Activated T-helper 2 cell treated with anti-CD3 and anti-CD28 coated beads, Interferon-gamma antibody, Interleukin-2, Interleukin-4, amounts not matched to agents 10 μg/mL and 5 μg/mL and 100 μg/mL, durations not matched to agents 14 hours and 24 hours and 36 hours (primary cell): ENCODE results near the gene FLNA. TPM values are rescaled to one million over a fixed set of nuclear protein-coding genes. Genes with fewer than 3 reads are reported as not detected.
A peak's percentile ranks its signal among the peaks of the same experiment; 100 is the strongest.

Experiments
- DNase-seq: peaks from one replicate; pipeline ENCODE4 v3.0.0; 2021; ENCODE audit warnings: low spot score
- H3K27ac Mint-ChIP-seq: one replicate; pipeline ENCODE4 v1.8.0; 2021; ENCODE audit warnings: mixed read lengths
- H3K27me3 Mint-ChIP-seq: one replicate; pipeline ENCODE4 v1.8.0; 2021; ENCODE audit warnings: low read depth, mixed read lengths
- H3K36me3 Mint-ChIP-seq: one replicate; pipeline ENCODE4 v1.8.0; 2021; ENCODE audit warnings: low read depth, mixed read lengths
- H3K4me1 Mint-ChIP-seq: one replicate; pipeline ENCODE4 v1.8.0; 2021; ENCODE audit warnings: low read depth, mixed read lengths
- H3K4me3 Mint-ChIP-seq: one replicate; pipeline ENCODE4 v1.8.0; 2021; ENCODE audit warnings: low read depth, mild to moderate bottlenecking, moderate library complexity, mixed read lengths
- H3K9me3 Mint-ChIP-seq: one replicate; pipeline ENCODE4 v1.8.0; 2021; ENCODE audit warnings: mixed read lengths
- intact Hi-C: fragments of 100-400 bp; cut with micrococcal nuclease; formaldehyde crosslinking; loops from one replicate; pipeline ENCODE4 v1.15.1; 2023
- total RNA-seq: library from RNA; stranded (reverse); gene quantifications from 2 replicates; pipeline ENCODE4 v1.2.3, GENCODE V29; 2022

Gene FLNA
- total RNA-seq = 1,005 and 1,026 TPM in 2 replicates

DNA sequence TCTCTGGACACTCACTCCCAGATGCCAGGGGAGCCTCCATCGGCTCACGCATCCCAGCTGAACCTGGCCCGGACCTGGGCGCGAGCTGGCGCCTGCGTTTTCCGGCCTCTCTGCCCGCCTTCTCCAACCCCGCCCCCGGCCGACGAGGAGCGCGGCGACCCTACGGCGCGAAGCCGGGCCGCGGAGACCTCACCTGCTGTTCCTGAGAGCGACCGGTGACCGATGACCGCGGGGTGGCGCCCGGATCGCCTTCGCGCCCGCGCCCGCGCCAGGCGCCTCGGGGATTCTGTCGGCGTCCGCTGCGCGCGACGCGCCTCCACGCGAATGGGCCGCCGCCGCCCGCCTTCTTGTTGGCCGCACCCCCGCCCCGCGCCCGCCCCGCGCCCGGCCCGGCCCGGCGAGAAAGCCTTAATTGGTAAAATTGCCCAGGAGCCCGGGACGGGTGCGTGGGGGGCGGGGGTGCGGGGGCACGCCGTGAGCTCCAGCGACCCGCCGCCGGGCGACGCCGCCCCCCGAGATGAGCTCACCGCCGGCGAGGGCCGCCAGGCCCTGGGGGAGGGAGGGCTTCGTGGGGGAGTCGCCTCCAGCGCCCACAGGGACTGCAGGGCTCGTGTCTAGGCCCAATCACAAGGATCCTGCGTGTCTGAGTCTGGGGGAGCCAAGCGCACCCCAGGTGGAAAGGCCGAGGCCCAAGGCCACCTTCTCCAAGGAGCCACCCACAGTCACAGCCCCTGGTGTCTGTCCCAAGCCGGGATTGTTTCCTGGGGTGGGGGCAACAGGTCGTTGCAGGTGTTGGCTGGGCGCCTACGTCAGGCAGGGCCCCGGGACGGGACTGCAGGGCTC, at the start of gene FLNA:
Gene FLNA, minus strand, starts transcription at position 322 of the 843 bp plus-strand sequence. CDS start 3,389 bp downstream, outside the sequence.
- Mint-ChIP-seq H3K4me3 (peak within 1 kb of the TSS; percentile 75), H3K9me3 (no peaks in the 10 kb centered on the region), H3K27ac (peak within 1 kb of the TSS; percentile 22), H3K36me3 (peaks cover 11% of the 10 kb centered on the region), H3K27me3 (no peaks in the 10 kb centered on the region), H3K4me1 (peaks cover 8% of the 10 kb centered on the region)
- intact Hi-C loops = loop anchor here (5.0 to 10.0 kb wide), 3 partner anchors 277 to 450 kb away; partner anchors contain the start of genes ARHGAP4, HCFC1, MECP2 and TMEM187
- DNase-seq = no peak

GRCh38 chrX:154420402-154420756, 45.9 kb upstream of the FLNA start:
- intact Hi-C loops = no loop called here
- no peaks in the 10 kb centered on the region for H3K9me3 Mint-ChIP-seq
- H3K4me3 Mint-ChIP-seq = no peak overlapping the region
- H3K36me3 Mint-ChIP-seq = peaks cover 11% of the 10 kb centered on the region
- no peak for DNase-seq
- H3K4me1 Mint-ChIP-seq = no peaks in the 10 kb centered on the region
- H3K27me3 Mint-ChIP-seq = no peaks in the 10 kb centered on the region
- no peak overlapping the region for H3K27ac Mint-ChIP-seq

GRCh38 chrX:154419688-154420401, 45.4 kb upstream of the FLNA start:
- no peak for DNase-seq
- no peak overlapping the region for H3K27ac Mint-ChIP-seq

GRCh38 chrX:154419189-154419588, 44.8 kb upstream of the FLNA start:
- intact Hi-C loops = no loop called here
- Mint-ChIP-seq H3K36me3 (peaks cover 15% of the 10 kb centered on the region), H3K27me3 (no peaks in the 10 kb centered on the region), H3K4me3 (no peak overlapping the region), H3K27ac (no peak overlapping the region), H3K9me3 (no peaks in the 10 kb centered on the region), H3K4me1 (no peaks in the 10 kb centered on the region)
- DNase-seq = no peak

More at GRCh38 chrX:154419688-154420401, 45.4 kb upstream of the FLNA start:
- Mint-ChIP-seq H3K27me3 (no peaks in the 10 kb centered on the region), H3K9me3 (no peaks in the 10 kb centered on the region), H3K4me3 (no peak overlapping the region), H3K36me3 (peaks cover 15% of the 10 kb centered on the region), H3K4me1 (no peaks in the 10 kb centered on the region)
- intact Hi-C loops = no loop called here

GRCh38 chrX:154417157-154417556, 42.7 kb upstream of the FLNA start:
- Mint-ChIP-seq H3K4me3 (no peak overlapping the region), H3K27me3 (no peaks in the 10 kb centered on the region), H3K9me3 (no peaks in the 10 kb centered on the region), H3K4me1 (peaks cover 4% of the 10 kb centered on the region), H3K36me3 (peaks cover 22% of the 10 kb centered on the region), H3K27ac (no peak overlapping the region)
- intact Hi-C loops = no loop called here
- no peak for DNase-seq

DNA sequence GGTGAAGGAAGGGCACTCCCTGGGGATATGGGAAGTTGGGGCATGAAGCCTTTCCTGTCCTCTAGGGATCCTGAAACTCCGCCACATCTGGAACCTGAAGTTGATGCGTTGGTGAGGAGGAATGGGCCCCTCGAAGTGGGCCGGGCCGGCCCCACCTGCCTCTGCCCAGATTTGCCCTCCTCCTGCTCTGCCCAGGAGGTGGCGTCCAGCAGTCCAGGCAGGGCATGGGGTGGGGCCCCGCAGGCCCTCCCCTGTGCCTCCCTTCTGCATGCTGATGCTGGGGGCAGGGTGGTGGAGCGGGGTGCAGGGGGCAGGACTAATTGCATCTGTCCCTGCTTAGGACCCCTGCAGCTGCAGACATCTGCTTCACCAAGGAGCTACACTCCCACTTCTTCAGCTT, 38.7 kb upstream of the FLNA start:
- Mint-ChIP-seq H3K4me1 (peaks cover 11% of the 10 kb centered on the region), H3K27me3 (no peaks in the 10 kb centered on the region), H3K9me3 (no peaks in the 10 kb centered on the region), H3K27ac (peak overlapping the region; percentile 74), H3K36me3 (peaks cover 28% of the 10 kb centered on the region), H3K4me3 (peak overlapping the region; percentile 79)
- DNase-seq = no peak
- intact Hi-C loops = no loop called here

DNA sequence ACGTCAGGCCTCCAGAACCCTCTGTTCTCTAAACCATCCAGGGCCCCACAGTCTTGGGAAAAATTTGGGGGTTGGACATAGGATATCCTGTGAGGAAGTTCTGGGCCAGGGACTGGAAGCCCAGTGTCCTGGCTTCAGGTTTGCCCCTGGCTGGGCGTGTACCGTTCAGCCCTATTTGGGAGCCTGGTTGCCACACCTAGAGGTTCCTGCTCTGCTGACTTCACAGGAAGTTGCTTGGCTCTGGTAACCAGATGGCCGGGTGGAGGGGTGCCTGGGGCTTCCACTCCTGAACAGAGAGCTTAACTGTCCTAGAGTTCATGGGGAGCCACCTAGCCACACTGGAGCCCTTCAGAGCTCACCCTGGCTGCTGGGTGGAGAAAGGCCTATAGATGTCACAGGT, 38.0 kb upstream of the FLNA start:
- H3K36me3 Mint-ChIP-seq = peaks cover 28% of the 10 kb centered on the region

DNA sequence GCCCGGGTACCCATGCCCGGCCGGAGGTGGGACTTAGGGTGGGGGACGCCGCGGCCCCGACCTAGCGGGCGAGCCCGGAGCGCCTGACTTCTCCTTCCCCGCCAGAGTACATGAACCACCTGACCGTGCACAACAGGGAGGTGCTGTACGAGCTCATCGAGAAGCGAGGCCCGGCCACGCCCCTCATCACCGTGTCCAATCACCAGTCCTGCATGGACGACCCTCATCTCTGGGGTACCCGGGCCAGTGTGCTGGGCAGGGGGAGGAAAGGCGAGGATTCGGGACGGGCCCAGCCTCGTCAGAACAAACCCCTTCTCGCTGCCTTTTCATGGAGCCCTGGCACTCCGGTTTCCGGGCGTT, 37.5 kb upstream of the FLNA start:
- no peaks in the 10 kb centered on the region for H3K27me3 Mint-ChIP-seq
- intact Hi-C loops = loop anchor here (1.0 kb wide), 1 partner anchor 16 kb away; the partner anchor contains the start of gene ATP6AP1
- DNase-seq = peak; percentile 34
- H3K4me3 Mint-ChIP-seq = peak overlapping the region; percentile 79
- peaks cover 11% of the 10 kb centered on the region for H3K4me1 Mint-ChIP-seq
- peak overlapping the region; percentile 74 for H3K27ac Mint-ChIP-seq
- H3K36me3 Mint-ChIP-seq = peaks cover 28% of the 10 kb centered on the region
- no peaks in the 10 kb centered on the region for H3K9me3 Mint-ChIP-seq

More for the DNA sequence above, 38.0 kb upstream of the FLNA start:
- DNase-seq = no peak
- peak overlapping the region; percentile 79 for H3K4me3 Mint-ChIP-seq
- no peaks in the 10 kb centered on the region for H3K27me3 Mint-ChIP-seq
- H3K4me1 Mint-ChIP-seq = peaks cover 11% of the 10 kb centered on the region
- intact Hi-C loops = loop anchor here (1.0 kb wide), 1 partner anchor 16 kb away; the partner anchor contains the start of gene ATP6AP1
- no peaks in the 10 kb centered on the region for H3K9me3 Mint-ChIP-seq
- H3K27ac Mint-ChIP-seq = peak overlapping the region; percentile 74

DNA sequence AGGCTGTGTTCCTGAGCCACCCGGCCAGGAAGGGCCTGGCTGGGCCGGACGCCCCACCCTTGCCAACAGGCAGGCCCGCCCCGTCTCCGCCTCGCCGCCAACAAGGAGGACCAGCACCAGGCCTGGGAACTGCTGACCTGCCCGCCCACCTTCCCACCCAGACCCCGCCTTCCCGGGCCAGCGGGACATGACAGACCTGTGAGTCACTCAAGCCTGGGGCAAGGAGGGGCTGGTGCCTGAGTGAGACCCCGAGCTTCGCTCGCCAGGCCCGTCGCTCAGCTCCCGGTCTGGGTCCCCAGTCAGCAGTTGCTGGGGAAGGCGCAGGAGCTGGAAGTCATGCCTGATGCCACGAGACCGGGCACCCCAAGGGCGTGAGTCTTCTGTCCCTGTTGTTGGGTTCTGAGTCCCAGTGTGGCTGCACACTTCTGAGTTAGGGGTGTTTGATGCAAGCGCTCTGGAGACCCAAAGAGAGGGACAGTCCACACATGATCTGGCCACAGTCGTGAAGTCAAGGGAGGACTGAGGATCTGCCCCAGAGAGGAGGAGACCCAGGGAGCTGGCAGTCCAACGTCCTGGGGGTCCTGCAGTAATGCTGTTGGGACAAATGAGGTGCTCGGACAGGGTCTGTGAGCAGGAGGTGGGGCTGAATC, 34.9 kb upstream of the FLNA start, which contains the start of gene DNASE1L1:
Gene DNASE1L1, minus strand, starts transcription at position 33 of the 650 bp plus-strand sequence. CDS start 3,686 bp downstream, outside the sequence.
- DNase-seq = no peak
- Mint-ChIP-seq H3K27me3 (no peaks in the 10 kb centered on the region), H3K4me1 (peaks cover 11% of the 10 kb centered on the region), H3K27ac (peak within 1 kb of the TSS; percentile 69), H3K9me3 (no peaks in the 10 kb centered on the region), H3K36me3 (peaks cover 19% of the 10 kb centered on the region), H3K4me3 (peak within 1 kb of the TSS; percentile 72)
- intact Hi-C loops = no loop called here

DNA sequence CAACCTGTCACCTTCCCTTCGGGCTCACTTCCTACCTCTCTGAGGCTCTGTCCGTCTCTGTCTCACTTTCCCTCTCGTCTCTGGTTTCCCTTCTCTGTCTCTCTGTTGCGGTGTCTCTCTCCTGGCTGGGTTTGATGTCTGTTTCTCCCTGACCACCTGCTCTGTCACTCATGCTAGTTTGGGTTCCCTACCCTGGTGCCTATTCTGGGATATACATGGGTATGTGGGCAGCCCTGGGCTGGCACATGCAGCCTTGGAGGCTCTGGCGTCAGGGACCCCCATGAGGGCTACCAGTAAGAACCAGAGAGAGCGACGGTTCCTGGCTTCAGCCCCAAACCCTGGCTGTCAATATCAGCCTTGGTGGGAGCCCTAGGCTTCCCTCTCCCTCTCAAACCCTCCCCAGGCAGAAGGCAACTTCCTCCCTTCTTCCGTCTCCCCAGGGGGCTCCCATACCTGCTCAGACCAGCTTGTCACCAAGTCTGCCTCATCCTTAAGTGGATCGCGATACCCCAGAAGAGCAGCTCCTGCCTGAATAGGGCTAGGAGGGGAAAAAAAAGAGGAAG, 34.3 kb upstream of the FLNA start:
- H3K4me1 Mint-ChIP-seq = peaks cover 11% of the 10 kb centered on the region
- H3K27me3 Mint-ChIP-seq = no peaks in the 10 kb centered on the region
- H3K27ac Mint-ChIP-seq = peak overlapping the region; percentile 19

GRCh38 chrX:154404625-154405192, 30.3 kb upstream of the FLNA start:
- intact Hi-C loops = no loop called here
- H3K27ac Mint-ChIP-seq = no peak overlapping the region
- H3K4me1 Mint-ChIP-seq = peaks cover 9% of the 10 kb centered on the region
- H3K36me3 Mint-ChIP-seq = peaks cover 25% of the 10 kb centered on the region
- DNase-seq = no peak
- H3K9me3 Mint-ChIP-seq = no peaks in the 10 kb centered on the region
- H3K4me3 Mint-ChIP-seq = no peak overlapping the region
- no peaks in the 10 kb centered on the region for H3K27me3 Mint-ChIP-seq

More for the DNA sequence above, 34.3 kb upstream of the FLNA start:
- intact Hi-C loops = no loop called here
- no peaks in the 10 kb centered on the region for H3K9me3 Mint-ChIP-seq
- peaks cover 17% of the 10 kb centered on the region for H3K36me3 Mint-ChIP-seq
- peak overlapping the region; percentile 72 for H3K4me3 Mint-ChIP-seq
- DNase-seq = no peak

DNA sequence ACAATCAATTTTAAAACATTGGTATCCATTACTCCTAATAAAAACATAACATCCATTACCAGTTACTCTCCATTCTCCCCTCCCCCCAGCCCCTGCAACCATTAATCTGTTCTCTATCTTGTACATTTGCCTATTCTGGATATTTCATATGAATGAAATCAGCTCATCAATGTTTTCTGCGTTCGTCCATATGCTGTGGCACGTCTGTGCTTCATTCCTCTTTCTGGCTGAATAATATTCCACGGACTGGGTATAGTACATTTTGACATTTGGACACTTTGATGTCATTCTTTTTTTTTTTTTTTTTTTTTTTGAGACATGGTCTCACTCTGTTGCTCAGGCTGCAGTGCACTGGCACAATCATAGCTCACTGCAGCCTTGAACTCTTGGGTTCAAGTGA, 29.4 kb upstream of the FLNA start:
- intact Hi-C loops = no loop called here

More for the DNA sequence above, 29.4 kb upstream of the FLNA start:
- Mint-ChIP-seq H3K27ac (no peak overlapping the region), H3K9me3 (no peaks in the 10 kb centered on the region), H3K27me3 (no peaks in the 10 kb centered on the region), H3K4me1 (peaks cover 7% of the 10 kb centered on the region), H3K4me3 (no peak overlapping the region), H3K36me3 (peaks cover 31% of the 10 kb centered on the region)
- DNase-seq = no peak
